WTC11 (cell line): Measurements from ENCODE around the gene TTC36. TPM values are rescaled to one million over a fixed set of nuclear protein-coding genes. Genes with fewer than 3 reads are reported as not detected.

Experiments
- ATAC-seq: fragments of 200-7000 bp; cut with Tn5 transposase; 2 replicates; pipeline ENCODE4 v1.10.0; 2021; ENCODE audit warnings: mild to moderate bottlenecking, moderate library complexity
- CTCF ChIA-PET: fragments of 300-600 bp; sonication (Branson Sonifier 250); formaldehyde crosslinking; loops from one replicate; lab custom pipeline; 2021; ENCODE audit warnings: antibody characterized with exemption; lab: Charles Lee
- POLR2A ChIA-PET: fragments of 350-600 bp; sonication (Branson Sonifier 250); formaldehyde crosslinking; loops from one replicate; lab custom pipeline; 2021; ENCODE audit warnings: antibody characterized with exemption; lab: Charles Lee
- DNase-seq: peaks from one replicate; pipeline ENCODE4 v3.0.0; 2021; ENCODE audit warnings: low spot score
- H3K27ac Mint-ChIP-seq: 2 replicates; pipeline ENCODE4 v1.8.0; 2021; ENCODE audit warnings: mixed read lengths
- H3K27me3 Mint-ChIP-seq: 2 replicates; pipeline ENCODE4 v1.8.0; 2021; ENCODE audit warnings: low read depth, mild to moderate bottlenecking, moderate library complexity, mixed read lengths
- H3K36me3 Mint-ChIP-seq: 2 replicates; pipeline ENCODE4 v1.8.0; 2021; ENCODE audit warnings: mixed read lengths
- H3K4me1 Mint-ChIP-seq: 2 replicates; pipeline ENCODE4 v1.8.0; 2022; ENCODE audit warnings: mixed read lengths
- H3K4me3 Mint-ChIP-seq: 2 replicates; pipeline ENCODE4 v1.8.0; 2021; ENCODE audit warnings: mild to moderate bottlenecking, moderate library complexity, mixed read lengths
- H3K9me3 Mint-ChIP-seq: 2 replicates; pipeline ENCODE4 v1.8.0; 2021; ENCODE audit warnings: mixed read lengths
- CREM ChIP-seq: sonication (generic); formaldehyde crosslinking; IDR thresholded peaks from 2 replicates; pipeline ENCODE4 v1.8.1; 2022; ENCODE audit warnings: mild to moderate bottlenecking, missing genetic modification reagents, moderate library complexity
- EMX1 ChIP-seq: fragments of 250-450 bp; sonication (Bioruptor Pico); IDR thresholded peaks from 2 replicates; pipeline ENCODE4 v1.8.0; 2021; ENCODE audit warnings: mild to moderate bottlenecking
- ESRRA ChIP-seq: sonication (generic); formaldehyde crosslinking; IDR thresholded peaks from 2 replicates; pipeline ENCODE4 v1.8.1; 2022; ENCODE audit warnings: mild to moderate bottlenecking, missing genetic modification reagents, borderline replicate concordance
- HMGA2 ChIP-seq: fragments of 250-450 bp; sonication (Bioruptor Pico); IDR thresholded peaks from 2 replicates; pipeline ENCODE4 v1.4.0; 2021; ENCODE audit warnings: mild to moderate bottlenecking, moderate library complexity
- IRF2 ChIP-seq: sonication (generic); formaldehyde crosslinking; IDR thresholded peaks from 2 replicates; pipeline ENCODE4 v1.8.0; 2022; ENCODE audit warnings: low read depth, missing genetic modification reagents, borderline replicate concordance
- RORB ChIP-seq: fragments of 250-450 bp; sonication (Bioruptor Pico); IDR thresholded peaks from 2 replicates; pipeline ENCODE4 v1.9.0; 2021; ENCODE audit warnings: mild to moderate bottlenecking
- TEAD4 ChIP-seq: sonication (generic); formaldehyde crosslinking; IDR thresholded peaks from 2 replicates; pipeline ENCODE4 v1.8.0; 2022; ENCODE audit warnings: mild to moderate bottlenecking, missing genetic modification reagents
- ZNF138 ChIP-seq: sonication (generic); formaldehyde crosslinking; conservative IDR thresholded peaks from 2 replicates; pipeline ENCODE4 v1.8.1; 2022; ENCODE audit warnings: mild to moderate bottlenecking, moderate library complexity, missing genetic modification reagents
- ZNF232 ChIP-seq: sonication (generic); formaldehyde crosslinking; IDR thresholded peaks from 2 replicates; pipeline ENCODE4 v1.8.0; 2022; ENCODE audit warnings: mild to moderate bottlenecking, missing genetic modification reagents
- ZNF263 ChIP-seq: sonication (generic); formaldehyde crosslinking; IDR thresholded peaks from 2 replicates; pipeline ENCODE4 v1.8.1; 2022; ENCODE audit warnings: low read depth, mild to moderate bottlenecking, moderate library complexity, missing genetic modification reagents
- ZNF416 ChIP-seq: fragments of 250-450 bp; sonication (Bioruptor Pico); IDR thresholded peaks from 2 replicates; pipeline ENCODE4 v1.9.0; 2021; ENCODE audit warnings: mild to moderate bottlenecking, inconsistent platforms
- total RNA-seq: library from RNA; stranded (reverse); gene quantifications from 3 replicates; pipeline ENCODE4 v1.2.3, GENCODE V29; 2021
- TF ChIP-seq, protein P1 (sequence below): sonication (generic); formaldehyde crosslinking; IDR thresholded peaks from 2 replicates; pipeline ENCODE4 v1.8.1; 2022; ENCODE audit warnings: missing genetic modification reagents, borderline replicate concordance
- TF ChIP-seq, protein P2 (sequence below): sonication (generic); formaldehyde crosslinking; IDR thresholded peaks from 2 replicates; pipeline ENCODE4 v1.8.1; 2022; ENCODE audit warnings: mild to moderate bottlenecking, moderate library complexity, missing genetic modification reagents
- TF ChIP-seq, protein P3 (sequence below): fragments of 250-450 bp; sonication (Bioruptor Pico); conservative IDR thresholded peaks from 2 replicates; pipeline ENCODE4 v1.9.0; 2021; ENCODE audit warnings: mild to moderate bottlenecking
- TF ChIP-seq, protein P4 (sequence below): sonication (generic); formaldehyde crosslinking; IDR thresholded peaks from 2 replicates; pipeline ENCODE4 v1.8.1; 2023; ENCODE audit warnings: mild to moderate bottlenecking, moderate library complexity, missing genetic modification reagents
- TF ChIP-seq, protein P5 (sequence below): fragments of 200-600 bp; IDR thresholded peaks from 2 replicates; pipeline ENCODE4 v1.8.0; 2022; ENCODE audit warnings: antibody characterized with exemption

TTC36 gene
- total RNA-seq, 1 experiment from 2014 or later = 0.70 TPM

DNA sequence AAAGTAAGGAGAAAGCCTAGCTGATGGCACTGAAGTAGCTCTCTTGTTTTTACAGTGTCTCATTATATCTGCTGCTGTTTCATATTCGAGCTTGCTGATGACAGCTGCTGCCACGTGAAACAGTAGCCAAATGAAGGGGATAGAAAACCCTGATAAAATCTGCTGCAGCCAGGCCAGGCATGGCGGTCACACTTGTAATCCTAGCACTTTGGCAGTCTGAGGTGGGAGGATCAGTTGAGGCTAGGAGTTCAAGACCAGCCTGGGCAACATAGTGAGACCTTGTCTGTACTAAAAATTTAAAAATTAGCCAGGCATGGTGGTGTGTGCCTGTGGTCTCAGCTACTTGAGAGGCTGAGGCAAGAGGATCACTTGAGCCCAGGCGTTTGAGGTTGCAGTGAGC is 25.1 kb downstream of the TTC36 start:
- TF ChIP-seq HMGA2 (no peak), ZNF138 (CRISPR knock-in tag) (no peak), ZNF263 (no peak), EMX1 (no peak)
- TF ChIP-seq, protein P1, sequence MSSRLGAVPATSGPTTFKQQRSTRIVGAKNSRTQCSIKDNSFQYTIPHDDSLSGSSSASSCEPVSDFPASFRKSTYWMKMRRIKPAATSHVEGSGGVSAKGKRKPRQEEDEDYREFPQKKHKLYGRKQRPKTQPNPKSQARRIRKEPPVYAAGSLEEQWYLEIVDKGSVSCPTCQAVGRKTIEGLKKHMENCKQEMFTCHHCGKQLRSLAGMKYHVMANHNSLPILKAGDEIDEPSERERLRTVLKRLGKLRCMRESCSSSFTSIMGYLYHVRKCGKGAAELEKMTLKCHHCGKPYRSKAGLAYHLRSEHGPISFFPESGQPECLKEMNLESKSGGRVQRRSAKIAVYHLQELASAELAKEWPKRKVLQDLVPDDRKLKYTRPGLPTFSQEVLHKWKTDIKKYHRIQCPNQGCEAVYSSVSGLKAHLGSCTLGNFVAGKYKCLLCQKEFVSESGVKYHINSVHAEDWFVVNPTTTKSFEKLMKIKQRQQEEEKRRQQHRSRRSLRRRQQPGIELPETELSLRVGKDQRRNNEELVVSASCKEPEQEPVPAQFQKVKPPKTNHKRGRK (CRISPR knock-in tag) = no peak
- TF ChIP-seq, protein P2, sequence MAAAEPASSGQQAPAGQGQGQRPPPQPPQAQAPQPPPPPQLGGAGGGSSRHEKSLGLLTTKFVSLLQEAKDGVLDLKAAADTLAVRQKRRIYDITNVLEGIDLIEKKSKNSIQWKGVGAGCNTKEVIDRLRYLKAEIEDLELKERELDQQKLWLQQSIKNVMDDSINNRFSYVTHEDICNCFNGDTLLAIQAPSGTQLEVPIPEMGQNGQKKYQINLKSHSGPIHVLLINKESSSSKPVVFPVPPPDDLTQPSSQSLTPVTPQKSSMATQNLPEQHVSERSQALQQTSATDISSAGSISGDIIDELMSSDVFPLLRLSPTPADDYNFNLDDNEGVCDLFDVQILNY (CRISPR knock-in tag) = no peak
- TF ChIP-seq, protein P3, sequence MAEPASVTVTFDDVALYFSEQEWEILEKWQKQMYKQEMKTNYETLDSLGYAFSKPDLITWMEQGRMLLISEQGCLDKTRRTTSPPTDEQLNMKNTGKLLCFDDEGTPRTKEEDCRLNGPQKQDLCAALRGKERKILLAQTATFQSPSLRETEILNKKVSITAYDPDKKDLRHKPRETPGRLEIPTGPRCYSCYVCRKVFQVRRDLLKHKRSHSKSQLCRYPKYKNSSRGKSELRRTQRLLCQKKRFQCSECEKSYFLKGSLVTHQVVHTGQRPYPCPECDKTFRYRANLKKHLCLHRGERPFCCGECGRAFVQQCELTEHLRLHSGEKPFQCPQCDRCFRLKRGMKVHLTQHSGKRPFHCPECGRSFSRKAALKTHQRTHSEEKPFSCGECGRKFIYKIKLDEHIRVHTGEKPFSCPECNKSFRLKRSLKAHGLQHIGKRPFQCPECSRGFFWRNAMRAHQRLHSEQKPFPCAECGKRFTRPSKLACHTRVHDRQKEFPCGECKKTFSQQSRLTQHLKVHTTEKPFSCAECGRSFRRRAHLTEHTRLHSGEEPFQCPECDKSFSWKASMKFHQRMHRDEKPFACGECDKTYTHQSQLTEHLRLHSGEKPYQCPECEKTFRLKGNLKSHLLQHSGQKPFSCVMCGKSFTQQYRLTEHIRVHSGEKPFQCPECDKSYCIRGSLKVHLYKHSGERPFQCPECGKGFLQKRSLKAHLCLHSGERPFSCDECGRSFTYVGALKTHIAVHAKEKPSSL (CRISPR knock-in tag) = no peak
- Mint-ChIP-seq H3K4me3 (no peak overlapping the region), H3K27ac (no peak overlapping the region), H3K36me3 (peaks cover 30% of the 10 kb centered on the region), H3K4me1 (no peaks in the 10 kb centered on the region), H3K27me3 (no peaks in the 10 kb centered on the region), H3K9me3 (no peaks in the 10 kb centered on the region)
- ChIA-PET CTCF (no interaction called here), POLR2A (no interaction called here)
- DNase-seq (no peak), ATAC-seq (no peak)

DNA sequence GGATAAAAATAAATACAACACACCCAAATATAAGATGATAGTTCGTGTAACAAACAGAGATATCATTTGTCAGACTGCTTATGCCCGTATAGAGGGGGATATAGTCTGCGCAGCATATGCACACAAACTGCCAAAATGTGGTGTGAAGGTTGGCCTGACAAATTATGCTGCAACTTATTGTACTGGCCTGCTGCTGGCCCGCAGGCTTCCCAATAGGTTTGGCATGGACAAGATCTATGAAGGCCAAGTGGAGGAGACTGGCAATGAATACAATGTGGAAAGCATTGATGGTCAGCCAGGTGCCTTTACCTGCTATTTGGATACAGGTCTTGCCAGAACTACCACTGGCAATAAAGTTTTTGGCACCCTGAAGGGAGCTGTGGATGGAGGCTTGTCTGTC is 33.5 kb downstream of the TTC36 start:
- no peak for DNase-seq
- ATAC-seq = no peak

More for the DNA sequence above, 33.5 kb downstream of the TTC36 start:
- ChIA-PET CTCF (no interaction called here), POLR2A (no interaction called here)
- no peaks in the 10 kb centered on the region for H3K27me3 Mint-ChIP-seq
- TF ChIP-seq, protein P2 (CRISPR knock-in tag) = no peak
- no peak for TF ChIP-seq ESRRA
- TF ChIP-seq, protein P4, sequence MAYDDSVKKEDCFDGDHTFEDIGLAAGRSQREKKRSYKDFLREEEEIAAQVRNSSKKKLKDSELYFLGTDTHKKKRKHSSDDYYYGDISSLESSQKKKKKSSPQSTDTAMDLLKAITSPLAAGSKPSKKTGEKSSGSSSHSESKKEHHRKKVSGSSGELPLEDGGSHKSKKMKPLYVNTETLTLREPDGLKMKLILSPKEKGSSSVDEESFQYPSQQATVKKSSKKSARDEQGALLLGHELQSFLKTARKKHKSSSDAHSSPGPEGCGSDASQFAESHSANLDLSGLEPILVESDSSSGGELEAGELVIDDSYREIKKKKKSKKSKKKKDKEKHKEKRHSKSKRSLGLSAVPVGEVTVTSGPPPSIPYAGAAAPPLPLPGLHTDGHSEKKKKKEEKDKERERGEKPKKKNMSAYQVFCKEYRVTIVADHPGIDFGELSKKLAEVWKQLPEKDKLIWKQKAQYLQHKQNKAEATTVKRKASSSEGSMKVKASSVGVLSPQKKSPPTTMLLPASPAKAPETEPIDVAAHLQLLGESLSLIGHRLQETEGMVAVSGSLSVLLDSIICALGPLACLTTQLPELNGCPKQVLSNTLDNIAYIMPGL = no peak
- no peak for TF ChIP-seq RORB
- TF ChIP-seq IRF2 (CRISPR knock-in tag) = no peak
- TF ChIP-seq TEAD4 (CRISPR knock-in tag) = no peak
- TF ChIP-seq, protein P5, sequence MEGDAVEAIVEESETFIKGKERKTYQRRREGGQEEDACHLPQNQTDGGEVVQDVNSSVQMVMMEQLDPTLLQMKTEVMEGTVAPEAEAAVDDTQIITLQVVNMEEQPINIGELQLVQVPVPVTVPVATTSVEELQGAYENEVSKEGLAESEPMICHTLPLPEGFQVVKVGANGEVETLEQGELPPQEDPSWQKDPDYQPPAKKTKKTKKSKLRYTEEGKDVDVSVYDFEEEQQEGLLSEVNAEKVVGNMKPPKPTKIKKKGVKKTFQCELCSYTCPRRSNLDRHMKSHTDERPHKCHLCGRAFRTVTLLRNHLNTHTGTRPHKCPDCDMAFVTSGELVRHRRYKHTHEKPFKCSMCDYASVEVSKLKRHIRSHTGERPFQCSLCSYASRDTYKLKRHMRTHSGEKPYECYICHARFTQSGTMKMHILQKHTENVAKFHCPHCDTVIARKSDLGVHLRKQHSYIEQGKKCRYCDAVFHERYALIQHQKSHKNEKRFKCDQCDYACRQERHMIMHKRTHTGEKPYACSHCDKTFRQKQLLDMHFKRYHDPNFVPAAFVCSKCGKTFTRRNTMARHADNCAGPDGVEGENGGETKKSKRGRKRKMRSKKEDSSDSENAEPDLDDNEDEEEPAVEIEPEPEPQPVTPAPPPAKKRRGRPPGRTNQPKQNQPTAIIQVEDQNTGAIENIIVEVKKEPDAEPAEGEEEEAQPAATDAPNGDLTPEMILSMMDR = no peak
- no peak for TF ChIP-seq ZNF416 (CRISPR knock-in tag)
- no peak for TF ChIP-seq CREM (CRISPR knock-in tag)
- no peak for TF ChIP-seq ZNF232 (CRISPR knock-in tag)
- H3K4me1 Mint-ChIP-seq = peaks cover 2% of the 10 kb centered on the region
- no peaks in the 10 kb centered on the region for H3K9me3 Mint-ChIP-seq
- H3K27ac Mint-ChIP-seq = no peak overlapping the region
- H3K36me3 Mint-ChIP-seq = peaks cover 11% of the 10 kb centered on the region; the same call in 1 of the 2 replicates
- H3K4me3 Mint-ChIP-seq = no peak overlapping the region
